OCI-LY3 (cell line): ENCODE results near the gene ANKS6.

Source experiments
- H2AFZ ChIP-seq: fragments of 200-600, 300-600 bp; shearing (Covaris generic); 2 replicates; pipeline ENCODE4 v1.6.0; 2014; ENCODE audit warnings: antibody characterized with exemption, low read depth, low read length
- H3K27ac ChIP-seq: fragments of 200-600, 300-600 bp; sonication (generic); 2 replicates; pipeline ENCODE4 v1.5.1; 2014; ENCODE audit warnings: mild to moderate bottlenecking, low read length, moderate library complexity, mixed read lengths
- H3K27me3 ChIP-seq: fragments of 200-600, 300-600 bp; sonication (generic); 2 replicates; pipeline ENCODE4 v1.6.1; 2014; ENCODE audit warnings: low read depth, low read length, mixed read lengths
- H3K36me3 ChIP-seq: fragments of 200-600, 300-600 bp; sonication (generic); replicated peaks from 2 replicates; pipeline ENCODE3; 2014; ENCODE audit warnings: low read depth, low read length, mixed read lengths
- H3K4me1 ChIP-seq: fragments of 300-600, 200-600 bp; sonication (generic); 2 replicates; pipeline ENCODE4 v1.6.1; 2014; ENCODE audit warnings: low read length, mixed read lengths
- H3K4me2 ChIP-seq: fragments of 200-600, 300-600 bp; sonication (generic); 2 replicates; pipeline ENCODE4 v1.6.1; 2014; ENCODE audit warnings: low read length, mixed read lengths
- H3K4me3 ChIP-seq: fragments of 300-600, 200-600 bp; sonication (generic); 2 replicates; pipeline ENCODE4 v1.5.1; 2014; ENCODE audit warnings: antibody characterized with exemption, mild to moderate bottlenecking, low read length, moderate library complexity
- H3K79me2 ChIP-seq: fragments of 300-600, 200-600 bp; shearing (Covaris generic); 2 replicates; pipeline ENCODE4 v1.6.1; 2014; ENCODE audit warnings: mild to moderate bottlenecking, low read length, mixed read lengths
- H3K9ac ChIP-seq: fragments of 300-600, 200-600 bp; shearing (Covaris generic); 2 replicates; pipeline ENCODE4 v1.6.0; 2014; ENCODE audit warnings: mild to moderate bottlenecking, low read length, moderate library complexity
- H3K9me3 ChIP-seq: fragments of 200-600, 300-600 bp; shearing (Covaris generic); 2 replicates; pipeline ENCODE4 v1.6.1; 2014; ENCODE audit warnings: low read length, mixed read lengths; ENCODE audit not compliant: insufficient read depth
- H4K20me1 ChIP-seq: fragments of 200-600, 300-600 bp; sonication (generic); 2 replicates; pipeline ENCODE4 v1.6.1; 2016; ENCODE audit warnings: low read length, mixed read lengths; ENCODE audit not compliant: insufficient read depth
- EZH2phosphoT487 ChIP-seq: fragments of 200-600 bp; shearing (Covaris generic); IDR thresholded peaks from 2 replicates; pipeline ENCODE4 v1.6.1; 2018; ENCODE audit warnings: antibody characterized with exemption, mixed run types, low read depth
- TF ChIP-seq, protein P1 (sequence below): fragments of 200-600, 300-600 bp; sonication (generic); IDR thresholded peaks from 2 replicates; pipeline ENCODE4 v1.5.1; 2014; ENCODE audit warnings: antibody characterized with exemption, low read length, low read depth

ANKS6 gene

DNA sequence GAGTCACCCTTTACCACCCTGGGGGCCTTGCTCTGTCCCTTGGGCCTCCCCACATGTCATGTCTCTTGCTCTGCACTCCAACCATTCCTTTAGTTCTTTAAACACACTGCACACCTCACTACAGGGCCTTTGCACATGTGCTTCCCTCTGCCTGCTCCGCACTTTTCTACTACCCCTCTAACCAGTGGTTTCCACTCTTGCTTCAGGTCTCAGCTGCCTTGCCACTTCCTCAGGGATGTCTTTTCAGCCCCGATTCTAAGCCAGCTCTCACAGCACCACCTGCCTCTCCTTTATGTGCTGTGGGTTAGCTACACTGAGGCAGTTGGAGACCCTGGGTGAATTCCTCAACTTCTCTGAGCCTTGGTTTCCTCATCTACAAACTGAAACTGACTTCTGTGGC lies 53.0 kb downstream of the ANKS6 start:
- H3K36me3 ChIP-seq = peaks cover under 1% of the 10 kb centered on the region
- H3K9ac ChIP-seq = no peak overlapping the region
- no peak overlapping the region for H3K4me2 ChIP-seq
- no peak overlapping the region for H3K4me3 ChIP-seq
- H3K79me2 ChIP-seq = no peaks in the 10 kb centered on the region
- no peak overlapping the region for H3K27ac ChIP-seq
- no peak for TF ChIP-seq EZH2phosphoT487
- TF ChIP-seq, protein P1, sequence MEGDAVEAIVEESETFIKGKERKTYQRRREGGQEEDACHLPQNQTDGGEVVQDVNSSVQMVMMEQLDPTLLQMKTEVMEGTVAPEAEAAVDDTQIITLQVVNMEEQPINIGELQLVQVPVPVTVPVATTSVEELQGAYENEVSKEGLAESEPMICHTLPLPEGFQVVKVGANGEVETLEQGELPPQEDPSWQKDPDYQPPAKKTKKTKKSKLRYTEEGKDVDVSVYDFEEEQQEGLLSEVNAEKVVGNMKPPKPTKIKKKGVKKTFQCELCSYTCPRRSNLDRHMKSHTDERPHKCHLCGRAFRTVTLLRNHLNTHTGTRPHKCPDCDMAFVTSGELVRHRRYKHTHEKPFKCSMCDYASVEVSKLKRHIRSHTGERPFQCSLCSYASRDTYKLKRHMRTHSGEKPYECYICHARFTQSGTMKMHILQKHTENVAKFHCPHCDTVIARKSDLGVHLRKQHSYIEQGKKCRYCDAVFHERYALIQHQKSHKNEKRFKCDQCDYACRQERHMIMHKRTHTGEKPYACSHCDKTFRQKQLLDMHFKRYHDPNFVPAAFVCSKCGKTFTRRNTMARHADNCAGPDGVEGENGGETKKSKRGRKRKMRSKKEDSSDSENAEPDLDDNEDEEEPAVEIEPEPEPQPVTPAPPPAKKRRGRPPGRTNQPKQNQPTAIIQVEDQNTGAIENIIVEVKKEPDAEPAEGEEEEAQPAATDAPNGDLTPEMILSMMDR = no peak
- no peak overlapping the region for H2AFZ ChIP-seq
- H4K20me1 ChIP-seq = no peaks in the 10 kb centered on the region
- H3K4me1 ChIP-seq = no peaks in the 10 kb centered on the region
- no peaks in the 10 kb centered on the region for H3K9me3 ChIP-seq
- H3K27me3 ChIP-seq = no peaks in the 10 kb centered on the region

DNA sequence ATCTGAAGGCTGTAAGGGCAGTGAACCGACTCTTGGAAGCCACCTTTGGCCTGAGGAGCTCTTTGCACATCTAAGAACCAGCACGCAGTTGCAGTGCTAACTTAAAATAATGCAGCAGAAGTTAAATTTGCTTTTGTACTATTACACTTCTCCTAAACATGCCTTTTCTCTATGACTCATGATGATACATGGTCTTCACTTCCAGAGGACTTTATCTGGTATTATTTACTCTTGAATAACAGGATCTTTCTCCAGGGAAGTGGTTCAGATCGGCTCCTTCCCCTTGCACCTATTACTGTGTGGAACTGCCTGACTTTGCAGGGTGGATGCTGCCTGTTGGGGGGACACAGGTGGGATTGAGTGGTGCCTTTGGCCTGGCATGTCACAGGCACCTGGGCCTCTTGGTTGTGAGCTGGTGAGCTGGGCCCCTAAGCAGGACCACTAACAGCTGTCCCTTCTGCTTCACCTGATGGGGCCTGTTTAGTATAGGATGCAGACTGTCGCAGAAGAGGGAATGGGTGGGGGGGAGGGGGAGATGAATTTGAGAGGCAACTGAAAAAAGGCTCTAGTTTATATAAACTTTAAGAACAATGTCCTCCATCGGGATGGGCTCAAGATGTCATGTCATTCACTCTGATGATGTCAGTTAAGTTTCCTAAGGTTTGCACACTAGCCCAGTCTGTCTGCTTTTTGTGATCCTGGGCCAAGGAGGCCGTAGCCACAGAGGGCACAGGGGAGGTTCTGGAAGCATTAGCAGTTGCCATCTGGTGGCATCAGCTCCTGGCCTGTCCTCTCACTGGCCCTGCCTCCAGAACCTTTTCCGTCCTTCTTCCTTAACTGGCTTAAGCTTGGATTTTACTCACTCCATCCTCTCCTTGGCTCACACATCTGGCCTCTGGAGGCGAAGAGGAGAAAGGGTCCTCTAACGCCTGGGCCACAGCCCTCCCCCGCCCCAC lies 53.8 kb downstream of the ANKS6 start:
- Histone ChIP-seq H3K4me2 (no peak overlapping the region), H3K9me3 (no peaks in the 10 kb centered on the region), H3K79me2 (no peaks in the 10 kb centered on the region), H3K27me3 (no peaks in the 10 kb centered on the region), H4K20me1 (no peaks in the 10 kb centered on the region), H3K4me1 (no peaks in the 10 kb centered on the region), H3K36me3 (no peaks in the 10 kb centered on the region), H2AFZ (no peak overlapping the region), H3K27ac (no peak overlapping the region), H3K4me3 (no peak overlapping the region), H3K9ac (no peak overlapping the region)
- TF ChIP-seq, protein P1 = no peak
- TF ChIP-seq EZH2phosphoT487 = no peak

DNA sequence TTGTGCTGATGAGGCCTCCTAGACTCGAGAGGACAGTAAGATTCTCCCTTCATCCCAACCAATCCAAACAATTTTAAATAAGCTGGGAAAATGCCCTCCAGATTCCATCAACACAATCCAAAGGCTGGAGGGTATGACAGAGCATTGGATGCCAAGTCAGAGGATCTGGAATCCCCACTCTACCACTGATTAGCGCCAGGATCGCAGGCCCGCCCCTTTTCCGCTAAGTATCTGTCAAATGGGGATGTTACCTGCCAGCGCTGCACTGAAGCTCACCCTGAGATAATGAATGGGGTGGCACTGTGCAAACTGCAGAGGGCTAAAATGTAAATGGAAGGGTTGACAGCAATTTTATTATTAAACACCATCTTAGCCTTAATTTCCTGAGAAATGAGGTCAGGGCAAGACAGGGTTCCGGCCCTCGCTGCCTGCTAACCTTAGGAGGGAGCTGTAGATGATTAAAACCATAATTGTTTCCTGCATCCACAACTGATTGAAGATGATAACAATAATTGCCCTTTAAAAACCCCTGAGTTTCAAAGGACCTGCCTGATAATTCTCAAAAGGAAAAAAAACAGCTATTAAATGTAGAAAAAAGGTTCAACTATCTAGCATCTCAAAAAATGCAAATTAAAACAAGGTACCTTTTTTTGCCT lies 56.0 kb downstream of the ANKS6 start:
- TF ChIP-seq, protein P1 = no peak
- no peak for TF ChIP-seq EZH2phosphoT487
- Histone ChIP-seq H3K27me3 (no peaks in the 10 kb centered on the region), H3K79me2 (no peaks in the 10 kb centered on the region), H3K4me2 (no peak overlapping the region), H4K20me1 (no peaks in the 10 kb centered on the region), H3K36me3 (no peaks in the 10 kb centered on the region), H3K27ac (no peak overlapping the region), H3K4me1 (no peaks in the 10 kb centered on the region), H3K4me3 (no peak overlapping the region), H2AFZ (no peak overlapping the region), H3K9me3 (no peaks in the 10 kb centered on the region), H3K9ac (no peak overlapping the region)

DNA sequence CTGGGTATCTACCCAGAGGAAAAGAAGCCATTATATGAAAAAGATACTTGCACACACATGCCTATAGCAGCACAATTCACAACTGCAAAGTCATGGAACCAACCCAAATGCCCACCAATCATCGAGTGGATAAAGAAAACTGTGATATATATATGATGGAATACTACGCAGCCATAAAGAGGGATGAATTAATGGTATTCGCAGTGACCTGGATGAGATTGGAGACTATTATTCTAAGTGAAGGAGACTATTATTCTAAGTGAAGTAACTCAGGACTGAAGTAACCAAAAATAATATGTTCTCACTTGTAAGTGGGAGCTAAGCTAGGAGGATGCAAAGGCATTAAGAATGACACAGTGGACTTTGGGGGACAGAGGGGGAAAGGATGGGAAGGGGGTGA lies 57.6 kb downstream of the ANKS6 start:
- H3K4me3 ChIP-seq = no peak overlapping the region
- no peak overlapping the region for H3K9ac ChIP-seq
- no peak overlapping the region for H3K27ac ChIP-seq
- TF ChIP-seq, protein P1 = no peak
- no peak for TF ChIP-seq EZH2phosphoT487
- H3K4me1 ChIP-seq = no peaks in the 10 kb centered on the region
- H3K36me3 ChIP-seq = peaks cover 6% of the 10 kb centered on the region
- no peaks in the 10 kb centered on the region for H3K9me3 ChIP-seq
- no peaks in the 10 kb centered on the region for H3K27me3 ChIP-seq
- H2AFZ ChIP-seq = no peak overlapping the region
- H4K20me1 ChIP-seq = no peaks in the 10 kb centered on the region
- H3K4me2 ChIP-seq = no peak overlapping the region
- H3K79me2 ChIP-seq = no peaks in the 10 kb centered on the region
